ENCODE measurements around the gene RCAN1. TPM values are rescaled to one million over a fixed set of nuclear protein-coding genes. Genes with fewer than 3 reads are reported as not detected.

Gene RCAN1
- total RNA-seq, 1 experiment from 2014 or later: 2.5 TPM

DNA sequence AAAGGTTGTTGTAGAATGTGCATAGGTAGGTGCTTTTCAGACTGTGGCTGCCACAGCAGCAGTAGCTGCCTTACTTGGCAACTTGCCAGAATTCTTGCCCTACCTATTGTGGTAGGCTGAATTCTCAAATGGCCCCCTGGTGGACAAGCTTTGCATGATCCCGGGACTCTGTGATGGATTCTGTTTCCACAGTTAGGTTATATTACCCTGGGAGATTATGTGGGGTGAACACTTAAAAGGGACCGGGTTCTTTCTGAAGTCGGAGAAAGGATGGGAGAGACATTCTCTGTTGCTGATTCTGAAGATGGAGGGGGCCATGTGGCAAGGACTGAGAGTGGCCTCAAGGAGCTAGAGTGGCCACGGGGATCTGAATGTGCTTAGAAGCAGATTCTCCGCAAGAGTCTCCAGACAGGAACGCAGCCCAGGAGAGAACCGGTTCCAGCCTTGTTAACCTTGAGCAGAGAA lies 70.8 kb downstream of the RCAN1 start:
- Histone ChIP-seq H3K27me3 (ENCODE audit: low read length) (no peaks in the 10 kb centered on the region; the same call in 1 of the 2 replicates), H3K4me2 (ENCODE audit: low read depth, low read length, poor library complexity, severe bottlenecking) (no peak overlapping the region), H2AFZ (ENCODE audit: low read length) (no peak overlapping the region), H3K36me3 (ENCODE audit: insufficient read depth, low read length) (no peaks in the 10 kb centered on the region), H3K4me1 (ENCODE audit: low read length) (peaks cover 15% of the 10 kb centered on the region), H4K20me1 (ENCODE audit: insufficient read depth, low read depth, low read length) (no peaks in the 10 kb centered on the region), H3K27ac (ENCODE audit: low read length) (no peak overlapping the region), H3K9ac (ENCODE audit: low read length) (no peak overlapping the region), H3K9me3 (ENCODE audit: low read length) (no peaks in the 10 kb centered on the region), H3K9me2 (replicated peaks; ENCODE audit: insufficient read depth, low read length) (no peaks in the 10 kb centered on the region), H3K79me2 (ENCODE audit: low read length) (no peaks in the 10 kb centered on the region), H3K4me3 (ENCODE audit: low read length) (no peak overlapping the region)
- DNase-seq: peak; percentile 87

DNA sequence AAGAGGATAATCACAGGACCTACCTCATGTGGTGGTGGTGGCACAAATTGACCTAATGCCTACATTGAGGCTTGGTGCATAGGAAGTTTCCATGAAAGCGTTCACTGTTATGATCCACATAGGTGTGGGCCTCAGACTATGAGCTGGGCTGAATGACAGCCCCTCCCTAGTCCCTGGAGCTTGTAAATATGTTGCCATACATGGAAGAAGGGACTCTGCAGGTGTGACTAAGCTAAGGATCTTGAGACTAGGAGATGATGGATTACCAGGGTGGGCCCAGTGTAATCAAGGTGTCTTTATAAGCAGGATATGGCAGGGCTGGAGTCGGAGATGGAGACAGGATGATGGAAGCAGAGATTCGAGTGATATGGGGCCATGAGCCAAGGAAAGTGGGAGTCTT lies 71.9 kb downstream of the RCAN1 start:
- no peak overlapping the region for H2AFZ ChIP-seq (ENCODE audit: low read length)
- H3K4me3 ChIP-seq (ENCODE audit: low read length): no peak overlapping the region
- H4K20me1 ChIP-seq (ENCODE audit: insufficient read depth, low read depth, low read length): no peaks in the 10 kb centered on the region
- no peak overlapping the region for H3K4me2 ChIP-seq (ENCODE audit: low read depth, low read length, poor library complexity, severe bottlenecking)
- no peak overlapping the region for H3K27ac ChIP-seq (ENCODE audit: low read length)
- no peaks in the 10 kb centered on the region for H3K36me3 ChIP-seq (ENCODE audit: insufficient read depth, low read length)
- no peaks in the 10 kb centered on the region for H3K9me3 ChIP-seq (ENCODE audit: low read length)
- H3K9me2 ChIP-seq (replicated peaks; ENCODE audit: insufficient read depth, low read length): no peaks in the 10 kb centered on the region
- H3K9ac ChIP-seq (ENCODE audit: low read length): no peak overlapping the region
- H3K27me3 ChIP-seq (ENCODE audit: low read length): no peaks in the 10 kb centered on the region; the same call in 1 of the 2 replicates
- no peak for DNase-seq
- H3K4me1 ChIP-seq (ENCODE audit: low read length): peaks cover 15% of the 10 kb centered on the region
- no peaks in the 10 kb centered on the region for H3K79me2 ChIP-seq (ENCODE audit: low read length)

DNA sequence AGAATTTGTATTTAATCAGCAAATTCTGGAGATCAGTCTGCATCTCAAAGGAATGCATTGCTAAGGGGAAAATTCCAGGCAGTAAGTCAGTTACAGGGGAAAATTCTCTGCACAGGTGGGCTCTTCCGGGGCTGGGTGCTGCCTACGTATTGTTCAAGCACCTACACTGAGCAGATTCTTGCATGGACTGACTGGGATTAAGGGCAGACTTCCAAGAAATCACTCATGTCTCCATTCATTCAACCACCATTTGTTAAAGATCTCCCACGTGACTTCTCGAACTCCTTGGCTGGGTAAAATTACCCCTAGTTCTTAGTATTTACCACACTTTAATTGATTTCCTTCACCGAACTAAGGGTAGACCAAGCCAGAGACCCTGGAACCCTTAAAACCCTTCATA lies 74.7 kb downstream of the RCAN1 start:
- H3K9me2 ChIP-seq (replicated peaks; ENCODE audit: insufficient read depth, low read length): no peaks in the 10 kb centered on the region
- no peaks in the 10 kb centered on the region for H3K79me2 ChIP-seq (ENCODE audit: low read length)
- no peaks in the 10 kb centered on the region for H3K36me3 ChIP-seq (ENCODE audit: insufficient read depth, low read length)
- no peak overlapping the region for H3K4me2 ChIP-seq (ENCODE audit: low read depth, low read length, poor library complexity, severe bottlenecking)
- H3K27me3 ChIP-seq (ENCODE audit: low read length): no peaks in the 10 kb centered on the region; the same call in 1 of the 2 replicates
- no peak for DNase-seq
- no peak overlapping the region for H3K27ac ChIP-seq (ENCODE audit: low read length)
- H3K4me3 ChIP-seq (ENCODE audit: low read length): no peak overlapping the region
- peaks cover 7% of the 10 kb centered on the region for H3K4me1 ChIP-seq (ENCODE audit: low read length)
- H2AFZ ChIP-seq (ENCODE audit: low read length): no peak overlapping the region
- no peak overlapping the region for H3K9ac ChIP-seq (ENCODE audit: low read length)
- 0 out of 2 replicates have a peak, but pooled peaks cover 10% of the 10 kb centered on the region for H4K20me1 ChIP-seq (ENCODE audit: insufficient read depth, low read depth, low read length)
- H3K9me3 ChIP-seq (ENCODE audit: low read length): no peaks in the 10 kb centered on the region

GRCh38 chr21:34537838-34538237 lies 77.1 kb downstream of the RCAN1 start:
- H3K9me2 ChIP-seq (replicated peaks; ENCODE audit: insufficient read depth, low read length): no peaks in the 10 kb centered on the region
- 0 out of 2 replicates have a peak, but pooled peaks cover 13% of the 10 kb centered on the region for H4K20me1 ChIP-seq (ENCODE audit: insufficient read depth, low read depth, low read length)
- no peak overlapping the region for H3K27ac ChIP-seq (ENCODE audit: low read length)
- no peak overlapping the region for H3K4me3 ChIP-seq (ENCODE audit: low read length)
- no peak overlapping the region for H3K9ac ChIP-seq (ENCODE audit: low read length)
- no peaks in the 10 kb centered on the region for H3K79me2 ChIP-seq (ENCODE audit: low read length)
- H2AFZ ChIP-seq (ENCODE audit: low read length): no peak overlapping the region
- H3K9me3 ChIP-seq (ENCODE audit: low read length): no peaks in the 10 kb centered on the region
- no peaks in the 10 kb centered on the region for H3K27me3 ChIP-seq (ENCODE audit: low read length)
- no peak for DNase-seq
- H3K4me2 ChIP-seq (ENCODE audit: low read depth, low read length, poor library complexity, severe bottlenecking): no peak overlapping the region
- H3K4me1 ChIP-seq (ENCODE audit: low read length): no peaks in the 10 kb centered on the region
- no peaks in the 10 kb centered on the region for H3K36me3 ChIP-seq (ENCODE audit: insufficient read depth, low read length)

DNA sequence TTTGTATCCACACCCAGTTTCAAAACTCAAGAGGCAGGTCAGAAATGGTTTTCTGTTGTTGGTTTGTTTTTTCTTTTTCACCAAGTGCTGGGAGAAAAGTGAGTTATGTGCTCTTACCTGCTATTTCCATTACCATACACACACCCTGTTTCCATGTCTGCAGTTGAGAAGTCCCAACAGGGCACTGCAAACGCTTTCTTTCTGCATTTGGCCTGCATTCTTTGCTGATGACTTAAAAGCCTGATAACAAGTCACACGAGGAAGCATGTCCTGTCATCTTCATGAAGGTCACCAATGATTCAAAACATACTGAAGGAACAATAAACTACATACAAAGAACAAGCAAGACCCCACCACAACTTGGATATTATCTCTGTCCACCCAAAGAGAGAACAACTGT lies 78.1 kb downstream of the RCAN1 start:
- no peaks in the 10 kb centered on the region for H3K9me3 ChIP-seq (ENCODE audit: low read length)
- no peaks in the 10 kb centered on the region for H3K4me1 ChIP-seq (ENCODE audit: low read length)
- H4K20me1 ChIP-seq (ENCODE audit: insufficient read depth, low read depth, low read length): 0 out of 2 replicates have a peak, but pooled peaks cover 13% of the 10 kb centered on the region
- H3K4me3 ChIP-seq (ENCODE audit: low read length): no peak overlapping the region
- H3K4me2 ChIP-seq (ENCODE audit: low read depth, low read length, poor library complexity, severe bottlenecking): no peak overlapping the region
- no peaks in the 10 kb centered on the region for H3K36me3 ChIP-seq (ENCODE audit: insufficient read depth, low read length)
- H3K79me2 ChIP-seq (ENCODE audit: low read length): no peaks in the 10 kb centered on the region
- DNase-seq: no peak
- H3K9me2 ChIP-seq (replicated peaks; ENCODE audit: insufficient read depth, low read length): no peaks in the 10 kb centered on the region
- H3K27ac ChIP-seq (ENCODE audit: low read length): no peak overlapping the region
- H3K9ac ChIP-seq (ENCODE audit: low read length): no peak overlapping the region
- no peak overlapping the region for H2AFZ ChIP-seq (ENCODE audit: low read length)
- no peaks in the 10 kb centered on the region for H3K27me3 ChIP-seq (ENCODE audit: low read length)

- Histone ChIP-seq H3K4me3 (ENCODE audit: low read length) (no peak overlapping the region), H3K9ac (ENCODE audit: low read length) (no peak overlapping the region), H2AFZ (ENCODE audit: low read length) (no peak overlapping the region), H3K4me1 (ENCODE audit: low read length) (no peaks in the 10 kb centered on the region), H3K9me2 (replicated peaks; ENCODE audit: insufficient read depth, low read length) (no peaks in the 10 kb centered on the region), H3K79me2 (ENCODE audit: low read length) (no peaks in the 10 kb centered on the region), H3K27ac (ENCODE audit: low read length) (no peak overlapping the region), H3K9me3 (ENCODE audit: low read length) (no peaks in the 10 kb centered on the region), H4K20me1 (ENCODE audit: insufficient read depth, low read depth, low read length) (0 out of 2 replicates have a peak, but pooled peaks cover 13% of the 10 kb centered on the region), H3K4me2 (ENCODE audit: low read depth, low read length, poor library complexity, severe bottlenecking) (no peak overlapping the region), H3K36me3 (ENCODE audit: insufficient read depth, low read length) (no peaks in the 10 kb centered on the region), H3K27me3 (ENCODE audit: low read length) (no peaks in the 10 kb centered on the region)
- no peak for DNase-seq
These were observed 78.6 kb downstream of the RCAN1 start for GRCh38 chr21:34536311-34536710.

GRCh38 chr21:34535886-34536285 lies 79.0 kb downstream of the RCAN1 start:
- no peaks in the 10 kb centered on the region for H3K79me2 ChIP-seq (ENCODE audit: low read length)
- H3K27ac ChIP-seq (ENCODE audit: low read length): no peak overlapping the region
- no peaks in the 10 kb centered on the region for H3K36me3 ChIP-seq (ENCODE audit: insufficient read depth, low read length)
- H3K4me2 ChIP-seq (ENCODE audit: low read depth, low read length, poor library complexity, severe bottlenecking): no peak overlapping the region
- H3K9me3 ChIP-seq (ENCODE audit: low read length): no peaks in the 10 kb centered on the region
- H4K20me1 ChIP-seq (ENCODE audit: insufficient read depth, low read depth, low read length): 0 out of 2 replicates have a peak, but pooled peaks cover 13% of the 10 kb centered on the region
- no peak overlapping the region for H3K9ac ChIP-seq (ENCODE audit: low read length)
- DNase-seq: no peak
- no peaks in the 10 kb centered on the region for H3K27me3 ChIP-seq (ENCODE audit: low read length)
- no peak overlapping the region for H3K4me3 ChIP-seq (ENCODE audit: low read length)
- H3K9me2 ChIP-seq (replicated peaks; ENCODE audit: insufficient read depth, low read length): no peaks in the 10 kb centered on the region
- no peaks in the 10 kb centered on the region for H3K4me1 ChIP-seq (ENCODE audit: low read length)
- no peak overlapping the region for H2AFZ ChIP-seq (ENCODE audit: low read length)

DNA sequence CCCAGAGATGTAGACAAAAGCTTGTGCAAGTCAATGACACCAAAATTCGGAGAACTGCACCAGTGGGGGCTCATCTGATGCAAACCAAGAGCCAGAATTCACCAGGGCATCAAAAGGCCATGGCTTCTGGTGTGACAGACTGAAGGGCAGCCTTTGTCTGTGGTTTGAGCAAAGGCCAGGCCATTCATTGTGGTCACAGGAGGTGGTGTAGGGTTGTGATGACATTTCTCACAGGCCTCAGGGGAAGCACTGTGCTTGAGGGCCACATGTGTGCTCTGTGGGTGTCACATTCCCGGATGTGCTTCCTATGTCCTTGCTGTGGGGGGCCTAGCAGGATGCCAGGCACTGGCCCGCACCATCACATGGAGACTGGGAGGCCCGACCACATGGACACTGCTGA lies 80.4 kb downstream of the RCAN1 start:
- Histone ChIP-seq H3K9ac (ENCODE audit: low read length) (no peak overlapping the region), H4K20me1 (ENCODE audit: insufficient read depth, low read depth, low read length) (0 out of 2 replicates have a peak, but pooled peaks cover 13% of the 10 kb centered on the region), H3K79me2 (ENCODE audit: low read length) (no peaks in the 10 kb centered on the region), H3K4me2 (ENCODE audit: low read depth, low read length, poor library complexity, severe bottlenecking) (no peak overlapping the region), H3K9me3 (ENCODE audit: low read length) (no peaks in the 10 kb centered on the region), H3K27me3 (ENCODE audit: low read length) (no peaks in the 10 kb centered on the region), H3K9me2 (replicated peaks; ENCODE audit: insufficient read depth, low read length) (no peaks in the 10 kb centered on the region), H3K27ac (ENCODE audit: low read length) (no peak overlapping the region), H2AFZ (ENCODE audit: low read length) (no peak overlapping the region), H3K4me3 (ENCODE audit: low read length) (no peak overlapping the region), H3K4me1 (ENCODE audit: low read length) (no peaks in the 10 kb centered on the region), H3K36me3 (ENCODE audit: insufficient read depth, low read length) (no peaks in the 10 kb centered on the region)
- no peak for DNase-seq

Measured in Karpas-422 (cell line).